IMR-90 (cell line): ENCODE results near the gene NTSR1. TPM values are rescaled to one million over a fixed set of nuclear protein-coding genes. Genes with fewer than 3 reads are reported as not detected.

Experiments
- ATAC-seq: fragments of 200-7000 bp; cut with Tn5 transposase; 2 replicates; pipeline ENCODE4 v1.9.1; 2020; ENCODE audit warnings: low read depth, mild to moderate bottlenecking, moderate library complexity
- BruUV-seq: library from RNA; stranded (reverse); fragments of 400-500 nt; replicated peaks from 2 replicates; lab custom pipeline; 2021; lab: Mats Ljungman, UMichigan
- CTCF ChIA-PET: fragments of 300-600 bp; formaldehyde crosslinking; extraction: SDS; loops from one replicate; lab custom pipeline; 2021; ENCODE audit warnings: antibody characterized with exemption; lab: Yijun Ruan, JAX
- POLR2A ChIA-PET: fragments of 300-600 bp; sonication (Branson Sonifier 250); formaldehyde crosslinking; loops from one replicate; lab custom pipeline; 2022; ENCODE audit warnings: antibody characterized with exemption; ENCODE audit not compliant: unreplicated experiment; lab: Charles Lee
- DNase-seq: peaks from one replicate; pipeline ENCODE4 v3.0.0; 2013
- H2AFZ ChIP-seq: replicated peaks from 2 replicates; pipeline ENCODE3; 2013; ENCODE audit warnings: low read length, mild to moderate bottlenecking; ENCODE audit not compliant: poor library complexity
- H2AK5ac ChIP-seq: 2 replicates; pipeline ENCODE4 v1.6.1; 2013; ENCODE audit warnings: low read depth, low read length, inconsistent platforms
- H2AK9ac ChIP-seq: replicated peaks from 2 replicates; pipeline ENCODE3; 2013; ENCODE audit warnings: mild to moderate bottlenecking, low read depth, low read length, moderate library complexity; ENCODE audit not compliant: poor library complexity
- H2BK120ac ChIP-seq: 2 replicates; pipeline ENCODE4 v1.6.1; 2013; ENCODE audit warnings: low read depth, low read length, inconsistent platforms
- H2BK15ac ChIP-seq: 3 replicates; pipeline ENCODE4 v1.6.1; 2013; ENCODE audit warnings: low read depth, low read length, inconsistent platforms
- H2BK20ac ChIP-seq: 2 replicates; pipeline ENCODE4 v1.6.1; 2013; ENCODE audit warnings: low read depth, mild to moderate bottlenecking, inconsistent platforms, low read length, moderate library complexity
- H2BK5ac ChIP-seq: 2 replicates; pipeline ENCODE4 v1.6.1; 2013; ENCODE audit warnings: mild to moderate bottlenecking, low read depth, low read length, inconsistent platforms; ENCODE audit not compliant: poor library complexity, severe bottlenecking
- H3K14ac ChIP-seq: replicated peaks from 2 replicates; pipeline ENCODE4 v1.6.1; 2013; ENCODE audit warnings: low read depth, low read length, inconsistent platforms
- H3K18ac ChIP-seq: 2 replicates; pipeline ENCODE4 v1.6.1; 2013; ENCODE audit warnings: low read depth, low read length, control low read depth
- H3K23ac ChIP-seq: 2 replicates; pipeline ENCODE4 v1.6.1; 2013; ENCODE audit warnings: low read depth, low read length, inconsistent platforms
- H3K27ac ChIP-seq: 2 replicates; pipeline ENCODE4 v1.5.1; 2013; ENCODE audit warnings: mild to moderate bottlenecking, control low read depth, low read length; ENCODE audit not compliant: insufficient read depth
- H3K27me3 ChIP-seq: 2 replicates; pipeline ENCODE4 v1.6.1; 2013; ENCODE audit warnings: low read length; ENCODE audit not compliant: control insufficient read depth, insufficient read depth
- H3K36me3 ChIP-seq: 2 replicates; pipeline ENCODE4 v1.6.1; 2013; ENCODE audit warnings: low read length, mixed read lengths; ENCODE audit not compliant: control insufficient read depth, insufficient read depth
- H3K4ac ChIP-seq: 2 replicates; pipeline ENCODE4 v1.6.1; 2013; ENCODE audit warnings: low read depth, low read length, inconsistent platforms
- H3K4me1 ChIP-seq: 2 replicates; pipeline ENCODE4 v1.6.1; 2013; ENCODE audit warnings: low read length, mixed read lengths; ENCODE audit not compliant: control insufficient read depth, insufficient read depth
- H3K4me2 ChIP-seq: 2 replicates; pipeline ENCODE4 v1.6.1; 2013; ENCODE audit warnings: low read depth, mild to moderate bottlenecking, control low read depth, low read length, moderate library complexity
- H3K4me3 ChIP-seq: 2 replicates; pipeline ENCODE4 v1.5.1; 2013; ENCODE audit warnings: low read depth, mild to moderate bottlenecking, control low read depth, low read length, moderate library complexity; ENCODE audit not compliant: insufficient read depth
- H3K56ac ChIP-seq: 2 replicates; pipeline ENCODE4 v1.6.1; 2013; ENCODE audit warnings: low read length, inconsistent platforms; ENCODE audit not compliant: insufficient read depth; ENCODE audit errors: extremely low read depth
- H3K79me1 ChIP-seq, 2 experiments: 2 replicates each; pipeline ENCODE4 v1.6.1; 2013; ENCODE audit warnings: low read length in 2 of 2, inconsistent platforms in 1 of 2, low read depth in 1 of 2
- H3K9ac ChIP-seq: 2 replicates; pipeline ENCODE4 v1.6.1; 2013; ENCODE audit warnings: low read depth, low read length, control low read depth
- H3K9me1 ChIP-seq: 2 replicates; pipeline ENCODE4 v1.6.1; 2013; ENCODE audit warnings: low read length, inconsistent platforms; ENCODE audit not compliant: insufficient read depth
- H3K9me3 ChIP-seq: 2 replicates; pipeline ENCODE4 v1.6.1; 2013; ENCODE audit warnings: low read length; ENCODE audit not compliant: control insufficient read depth, insufficient read depth
- H4K20me1 ChIP-seq: 2 replicates; pipeline ENCODE4 v1.6.1; 2013; ENCODE audit warnings: low read length, inconsistent platforms; ENCODE audit not compliant: insufficient read depth
- H4K5ac ChIP-seq: 2 replicates; pipeline ENCODE4 v1.6.1; 2013; ENCODE audit warnings: mild to moderate bottlenecking, low read depth, low read length, control low read depth
- H4K8ac ChIP-seq, 2 experiments: 2 replicates each; pipeline ENCODE4 v1.6.1; 2013; ENCODE audit warnings: low read depth in 2 of 2, low read length in 2 of 2, control low read depth in 1 of 2, inconsistent platforms in 1 of 2
- H4K91ac ChIP-seq: 2 replicates; pipeline ENCODE4 v1.6.1; 2013; ENCODE audit warnings: low read depth, low read length, inconsistent platforms; ENCODE audit not compliant: insufficient read depth
- BHLHE40 ChIP-seq: fragments of 150-350 bp; IDR thresholded peaks from 2 replicates; pipeline ENCODE4 v1.6.1; 2016; ENCODE audit warnings: mild to moderate bottlenecking, low read depth, low read length
- CEBPB ChIP-seq: IDR thresholded peaks from 2 replicates; pipeline ENCODE4 v1.6.1; 2012; ENCODE audit warnings: low read depth, low read length, improper control_type of control experiment
- CHD1 ChIP-seq: IDR thresholded peaks from 2 replicates; pipeline ENCODE4 v1.6.1; 2012; ENCODE audit warnings: low read depth, low read length, improper control_type of control experiment
- CTCF ChIP-seq: conservative IDR thresholded peaks from 2 replicates; pipeline ENCODE4 v1.5.1; 2012; ENCODE audit warnings: mild to moderate bottlenecking, low read depth, low read length, improper control_type of control experiment
- ELK1 ChIP-seq: fragments of 150-350 bp; IDR thresholded peaks from 2 replicates; pipeline ENCODE4 v1.6.1; 2016; ENCODE audit warnings: low read depth, mild to moderate bottlenecking, low read length, moderate library complexity, borderline replicate concordance
- FOS ChIP-seq: fragments of 150-350 bp; IDR thresholded peaks from 2 replicates; pipeline ENCODE4 v1.6.1; 2016; ENCODE audit warnings: low read depth, low read length
- MAFK ChIP-seq: IDR thresholded peaks from 2 replicates; pipeline ENCODE4 v1.6.1; 2012; ENCODE audit warnings: low read depth, low read length, improper control_type of control experiment
- MAZ ChIP-seq: IDR thresholded peaks from 2 replicates; pipeline ENCODE4 v1.6.1; 2012; ENCODE audit warnings: low read depth, mild to moderate bottlenecking, low read length, improper control_type of control experiment, moderate library complexity, borderline replicate concordance
- MXI1 ChIP-seq: IDR thresholded peaks from 2 replicates; pipeline ENCODE4 v1.6.1; 2012; ENCODE audit warnings: low read depth, mild to moderate bottlenecking, low read length, moderate library complexity, borderline replicate concordance
- NFE2L2 ChIP-seq: fragments of 150-350 bp; IDR thresholded peaks from 2 replicates; pipeline ENCODE4 v1.6.1; 2016; ENCODE audit warnings: low read depth, mild to moderate bottlenecking, low read length
- POLR2A ChIP-seq: IDR thresholded peaks from 2 replicates; pipeline ENCODE4 v1.6.1; 2012; ENCODE audit warnings: mild to moderate bottlenecking, low read depth, low read length
- RAD21 ChIP-seq: IDR thresholded peaks from 2 replicates; pipeline ENCODE4 v1.6.1; 2012; ENCODE audit warnings: low read length, improper control_type of control experiment
- RCOR1 ChIP-seq: IDR thresholded peaks from 2 replicates; pipeline ENCODE4 v1.6.1; 2012; ENCODE audit warnings: mild to moderate bottlenecking, low read length, improper control_type of control experiment; ENCODE audit not compliant: insufficient replicate concordance
- RFX5 ChIP-seq: IDR thresholded peaks from 2 replicates; pipeline ENCODE4 v1.8.0; 2012; ENCODE audit warnings: low read depth, mild to moderate bottlenecking, low read length, moderate library complexity
- SMC3 ChIP-seq: fragments of 150-350 bp; IDR thresholded peaks from 2 replicates; pipeline ENCODE4 v1.6.1; 2016; ENCODE audit warnings: low read depth, mild to moderate bottlenecking, antibody characterized with exemption, low read length, moderate library complexity
- USF2 ChIP-seq: fragments of 150-350 bp; IDR thresholded peaks from 2 replicates; pipeline ENCODE4 v1.6.1; 2017; ENCODE audit warnings: mild to moderate bottlenecking, antibody characterized with exemption, low read length, low read depth
- WGBS, 2 experiments: methylation state at CpG; one replicate each; pipeline versions ENCODE4 v1.1.5 to v1.1.7; 2013; ENCODE audit warnings: missing lambda C conversion rate in 2 of 2; ENCODE audit not compliant: insufficient read length in 1 of 2; ENCODE audit errors: extremely low coverage in 2 of 2; 5-methylcytosine and 5-hydroxymethylcytosine counted together
- dilution Hi-C: fragments of 300-500 bp; cut with HindIII; formaldehyde crosslinking; loops from one replicate; pipeline ENCODE4 v1.14.3; 2018; ENCODE audit warnings: low sequenced_read_pairs; ENCODE audit not compliant: unreplicated experiment
- in situ Hi-C: fragments of 300-500 bp; cut with MboI; formaldehyde crosslinking; loops from 3 replicates; pipeline ENCODE4 v1.14.3; 2019; ENCODE audit warnings: low sequenced_read_pairs, inconsistent platforms, mixed read lengths
- intact Hi-C: fragments of 100-400 bp; cut with micrococcal nuclease; formaldehyde crosslinking; loops from 2 replicates; pipeline ENCODE4 v1.10.0; 2022
- polyA plus RNA-seq, 3 experiments: library from polyadenylated mRNA; depleted of rRNA; stranded (reverse); fragments of >200 nt; gene quantifications; 2 replicates each; pipeline ENCODE4 v1.2.3, GENCODE V29; 2012; ENCODE audit warnings: low replicate concordance in 1 of 3
- total RNA-seq: library from RNA; depleted of rRNA; stranded (reverse); fragments of >200 nt; gene quantifications from 2 replicates; pipeline ENCODE4 v1.2.3, GENCODE V29; 2012

Gene NTSR1
- total and polyA plus RNA-seq, 2 of the 4 experiments (the other 2 are of a cell fraction), result 0.54 to 1.8 TPM

GRCh38 chr20:62784497-62784896 lies 75.9 kb downstream of the NTSR1 start:
- dilution Hi-C loops, result no loop called here

More at GRCh38 chr20:62784497-62784896, 75.9 kb downstream of the NTSR1 start:
- no TSS peak for BruUV-seq
- Histone ChIP-seq H2BK120ac (no peak overlapping the region), H3K27me3 (peaks cover 2% of the 10 kb centered on the region; the same call in 1 of the 2 replicates), H4K20me1 (no peaks in the 10 kb centered on the region), H3K9me1 (no peaks in the 10 kb centered on the region), H2AK9ac (no peak overlapping the region), H3K4me1 (no peaks in the 10 kb centered on the region), H3K27ac (no peak overlapping the region), H3K79me1 (no peaks in the 10 kb centered on the region), H4K91ac (no peak overlapping the region), H3K36me3 (no peaks in the 10 kb centered on the region), H4K5ac (no peak overlapping the region), H3K4me2 (no peak overlapping the region), H2AFZ (no peak overlapping the region), H4K8ac (no peak overlapping the region), H3K9ac (no peak overlapping the region), H3K4me3 (no peak overlapping the region), H3K9me3 (no peaks in the 10 kb centered on the region), H2BK20ac (no peak overlapping the region), H3K4ac (no peak overlapping the region), H3K23ac (no peak overlapping the region), H3K56ac (no peak overlapping the region), H3K14ac (no peak overlapping the region), H2BK15ac (no peak overlapping the region), H2BK5ac (no peak overlapping the region), H3K18ac (no peak overlapping the region), H2AK5ac (no peak overlapping the region)
- DNase-seq (no peak), ATAC-seq (no peak)
- ChIA-PET CTCF (no interaction called here), POLR2A (no interaction called here)
- WGBS, 2 experiments, result 100% methylated on average over 1 of the region's 16 CpGs; no CpG with 5 or more reads in 1 of the 2 experiments
- TF ChIP-seq CEBPB, result no peak
- TF ChIP-seq MAZ, result no peak
- TF ChIP-seq NFE2L2, result no peak
- no peak for TF ChIP-seq RCOR1
- TF ChIP-seq ELK1, result no peak
- no peak for TF ChIP-seq RFX5
- TF ChIP-seq USF2, result no peak
- no peak for TF ChIP-seq SMC3
- no peak for TF ChIP-seq MXI1
- no peak for TF ChIP-seq RAD21
- TF ChIP-seq BHLHE40, result no peak
- no peak for TF ChIP-seq CTCF
- TF ChIP-seq MAFK, result no peak
- no peak for TF ChIP-seq CHD1
- TF ChIP-seq POLR2A, result no peak
- no peak for TF ChIP-seq FOS
- intact Hi-C loops, result no loop called here
- in situ Hi-C loops, result no loop called here
